Activated CD8-positive, alpha-beta memory T cell treated with anti-CD3 and anti-CD28 coated beads, Interleukin-2, amount 50 U/mL, for 1 hour (primary cell): ENCODE data around the gene GPRIN1.

Experiments
- DNase-seq: peaks from one replicate; pipeline ENCODE4 v3.0.0-alpha.2; 2020; ENCODE audit errors: extremely low read depth

The GPRIN1 gene

GRCh38 chr5:176643491-176644219 lies 33.7 kb upstream of the GPRIN1 start:
- no peak for DNase-seq

GRCh38 chr5:176642675-176643490 lies 32.9 kb upstream of the GPRIN1 start:
- DNase-seq, result no peak

GRCh38 chr5:176640616-176641015 lies 30.7 kb upstream of the GPRIN1 start:
- no peak for DNase-seq

- DNase-seq, result no peak
Observed at GRCh38 chr5:176639981-176640380, 30.0 kb upstream of the GPRIN1 start.

GRCh38 chr5:176639208-176639607 lies 29.3 kb upstream of the GPRIN1 start:
- DNase-seq, result no peak

GRCh38 chr5:176638437-176638836 lies 28.5 kb upstream of the GPRIN1 start:
- DNase-seq, result no peak

GRCh38 chr5:176637556-176637955 lies 27.6 kb upstream of the GPRIN1 start:
- DNase-seq, result no peak

GRCh38 chr5:176636426-176636825 lies 26.5 kb upstream of the GPRIN1 start:
- DNase-seq, result no peak

- no peak for DNase-seq
Observed at GRCh38 chr5:176633598-176633997, 23.6 kb upstream of the GPRIN1 start.

- no peak for DNase-seq
Observed at GRCh38 chr5:176632745-176633144, 22.8 kb upstream of the GPRIN1 start.

GRCh38 chr5:176631383-176632200 lies 21.6 kb upstream of the GPRIN1 start:
- no peak for DNase-seq

- DNase-seq, result no peak
Observed at GRCh38 chr5:176630681-176631222, 20.8 kb upstream of the GPRIN1 start.

GRCh38 chr5:176629853-176630680 lies 20.1 kb upstream of the GPRIN1 start, which contains the start of the genes EIF4E1B and SNCB:
Gene EIF4E1B (plus strand): TSS chr5:176630675. CDS start chr5:176642788, 12,113 bp downstream.
Gene SNCB (minus strand): TSS chr5:176630534. CDS start chr5:176629654, 880 bp downstream.
- DNase-seq, result no peak

- no peak for DNase-seq
Observed at GRCh38 chr5:176629317-176629852, 19.4 kb upstream of the GPRIN1 start.

GRCh38 chr5:176628406-176629228 lies 18.7 kb upstream of the GPRIN1 start:
- no peak for DNase-seq

- no peak for DNase-seq
Observed at GRCh38 chr5:176627582-176627981, 17.6 kb upstream of the GPRIN1 start.

- no peak for DNase-seq
Observed at GRCh38 chr5:176626876-176627236, 16.9 kb upstream of the GPRIN1 start.

- no peak for DNase-seq
Observed at GRCh38 chr5:176625966-176626875, 16.3 kb upstream of the GPRIN1 start.

GRCh38 chr5:176625512-176625911 lies 15.6 kb upstream of the GPRIN1 start:
- DNase-seq, result no peak
